Nephron (organoid): ENCODE results near the gene FGF1.

Experiments
- H3K27ac Mint-ChIP-seq, 3 experiments: 2 replicates each; pipeline ENCODE4 v1.8.0; 2020; ENCODE audit warnings: mixed read lengths in 3 of 3, mild to moderate bottlenecking in 2 of 3, moderate library complexity in 1 of 3
- H3K27me3 Mint-ChIP-seq: 2 replicates; pipeline ENCODE4 v1.8.0; 2021; ENCODE audit warnings: low read depth, mild to moderate bottlenecking, moderate library complexity, mixed read lengths
- H3K36me3 Mint-ChIP-seq: 2 replicates; pipeline ENCODE4 v1.8.0; 2020; ENCODE audit warnings: low read depth, mixed read lengths
- H3K4me1 Mint-ChIP-seq: 2 replicates; pipeline ENCODE4 v1.8.0; 2020; ENCODE audit warnings: mixed read lengths
- H3K4me3 Mint-ChIP-seq, 3 experiments: 2 replicates each; pipeline ENCODE4 v1.8.0; 2020; ENCODE audit warnings: mild to moderate bottlenecking in 3 of 3, mixed read lengths in 3 of 3, moderate library complexity in 2 of 3
- H3K9me3 Mint-ChIP-seq: 2 replicates; pipeline ENCODE4 v1.8.0; 2020; ENCODE audit warnings: mixed read lengths
- CTCF ChIP-seq, 3 experiments: fragments of 200-600 bp; sonication (generic); IDR thresholded peaks; one replicate each; pipeline ENCODE4 v1.5.0; 2021; ENCODE audit warnings: antibody characterized with exemption in 3 of 3; ENCODE audit not compliant: unreplicated experiment in 3 of 3

FGF1 gene

DNA sequence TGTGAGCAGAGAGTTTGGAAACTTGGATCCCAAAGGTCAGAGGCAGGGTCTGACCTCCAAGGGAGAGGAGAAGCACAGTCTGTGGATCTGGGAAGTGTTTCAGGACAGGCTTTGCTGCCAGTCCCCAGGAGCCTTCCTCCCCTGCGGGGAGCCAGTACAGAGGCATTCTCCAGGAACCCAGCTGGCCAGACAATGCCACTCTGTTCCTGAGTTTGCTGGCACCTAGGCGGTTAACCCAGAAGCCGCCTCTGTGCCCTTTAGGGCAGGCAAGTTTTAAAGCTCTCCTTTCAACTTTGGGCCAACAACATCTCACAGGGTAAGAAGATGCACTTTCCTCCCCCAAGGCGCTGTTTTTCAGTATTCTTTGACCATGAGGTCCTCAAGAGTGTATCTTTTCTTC, 37.0 kb upstream of the FGF1 start:
- no peak overlapping the region for H3K27ac Mint-ChIP-seq
- H3K9me3 Mint-ChIP-seq: no peaks in the 10 kb centered on the region
- no peaks in the 10 kb centered on the region for H3K27me3 Mint-ChIP-seq
- H3K4me1 Mint-ChIP-seq: peaks cover 24% of the 10 kb centered on the region
- H3K36me3 Mint-ChIP-seq: no peaks in the 10 kb centered on the region
- H3K4me3 Mint-ChIP-seq: no peak overlapping the region
- TF ChIP-seq CTCF (IDR thresholded peaks at IDR 0.05; ENCODE audit: unreplicated experiment in 3 of 3): no peak

GRCh38 chr5:142722146-142722545, 36.3 kb upstream of the FGF1 start:
- Mint-ChIP-seq H3K9me3 (no peaks in the 10 kb centered on the region), H3K4me1 (peaks cover 32% of the 10 kb centered on the region), H3K27ac (no peak overlapping the region), H3K36me3 (no peaks in the 10 kb centered on the region), H3K4me3 (no peak overlapping the region), H3K27me3 (no peaks in the 10 kb centered on the region)
- TF ChIP-seq CTCF (IDR thresholded peaks at IDR 0.05; ENCODE audit: unreplicated experiment in 3 of 3): no peak

DNA sequence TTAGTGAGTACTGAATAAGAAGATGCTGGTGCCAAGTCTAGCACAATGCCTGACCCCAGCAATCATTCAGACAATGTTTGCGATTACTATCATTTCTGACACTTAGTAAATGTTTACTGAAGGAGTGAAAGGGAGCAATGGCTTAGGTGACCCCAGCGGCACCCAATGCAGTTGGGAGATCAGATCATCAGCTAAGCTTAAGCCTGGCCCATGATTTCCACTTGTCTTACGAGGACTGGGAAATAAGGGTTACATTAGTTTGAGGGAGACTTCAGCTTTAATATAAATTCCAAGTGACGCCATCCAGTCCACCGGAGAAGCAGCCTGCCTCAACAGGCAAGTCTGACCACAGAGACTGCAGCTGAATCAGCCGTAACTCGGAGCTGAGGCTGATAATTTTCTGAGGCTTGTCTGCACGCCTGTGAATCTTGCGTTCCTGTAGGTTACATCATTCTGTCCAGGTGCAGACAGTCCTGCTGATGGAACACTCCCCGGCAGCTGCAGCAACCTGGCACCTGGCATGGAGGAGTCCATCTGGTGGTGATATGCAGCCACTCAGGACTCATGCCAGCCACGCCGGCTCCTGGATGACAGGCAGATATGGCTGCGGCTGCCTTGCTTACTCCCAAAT, 34.9 kb upstream of the FGF1 start:
- no peak for TF ChIP-seq CTCF (IDR thresholded peaks at IDR 0.05; ENCODE audit: unreplicated experiment in 3 of 3)
- no peak overlapping the region for H3K27ac Mint-ChIP-seq
- no peaks in the 10 kb centered on the region for H3K27me3 Mint-ChIP-seq
- H3K9me3 Mint-ChIP-seq: no peaks in the 10 kb centered on the region
- no peak overlapping the region for H3K4me3 Mint-ChIP-seq
- H3K4me1 Mint-ChIP-seq: peaks cover 23% of the 10 kb centered on the region
- no peaks in the 10 kb centered on the region for H3K36me3 Mint-ChIP-seq

GRCh38 chr5:142719836-142720370, 34.0 kb upstream of the FGF1 start:
- peak overlapping the region in 1 of 3 experiments; percentile 48 for H3K27ac Mint-ChIP-seq
- H3K4me3 Mint-ChIP-seq: no peak overlapping the region
- no peak for TF ChIP-seq CTCF (IDR thresholded peaks at IDR 0.05; ENCODE audit: unreplicated experiment in 3 of 3)
- no peaks in the 10 kb centered on the region for H3K36me3 Mint-ChIP-seq
- peaks cover 23% of the 10 kb centered on the region for H3K4me1 Mint-ChIP-seq
- no peaks in the 10 kb centered on the region for H3K27me3 Mint-ChIP-seq
- no peaks in the 10 kb centered on the region for H3K9me3 Mint-ChIP-seq

DNA sequence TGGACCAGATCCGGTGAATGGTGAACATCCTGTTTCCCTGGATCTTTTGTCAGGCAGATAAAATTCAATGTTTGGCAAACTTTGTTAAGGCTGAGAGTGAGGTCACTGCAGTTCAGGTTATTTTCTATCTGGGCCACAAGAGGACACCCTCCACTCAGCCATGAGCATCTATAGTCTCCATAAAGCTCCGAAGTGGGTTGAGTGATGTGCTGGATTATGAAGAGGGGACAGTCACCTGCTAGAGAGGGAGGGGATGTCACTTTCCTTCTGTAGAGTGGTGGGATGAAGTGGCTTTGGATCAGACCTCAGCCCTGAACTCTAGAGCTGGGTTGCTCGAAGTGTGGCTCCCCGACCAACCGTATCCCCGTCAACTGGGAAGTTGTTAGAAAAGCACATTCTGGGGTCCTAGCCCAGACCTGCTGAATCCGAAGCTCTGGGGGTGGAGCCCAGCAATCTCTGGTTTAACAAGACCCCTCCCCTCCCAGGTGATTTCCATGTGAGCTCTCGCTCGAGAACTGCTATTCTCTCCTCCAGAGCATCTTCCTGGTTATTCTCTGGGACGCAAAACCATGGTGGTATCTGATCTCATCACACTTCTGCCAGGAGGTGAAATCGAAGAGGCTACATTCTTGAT, 31.8 kb upstream of the FGF1 start:
- Mint-ChIP-seq H3K36me3 (no peaks in the 10 kb centered on the region), H3K27ac (peak overlapping the region in 2 of 3 experiments; percentile 37 to 64), H3K4me1 (peaks cover 23% of the 10 kb centered on the region), H3K4me3 (no peak overlapping the region), H3K9me3 (no peaks in the 10 kb centered on the region), H3K27me3 (no peaks in the 10 kb centered on the region)
- peak; percentile 51 to 59 (median 59) for TF ChIP-seq CTCF (IDR thresholded peaks at IDR 0.05; ENCODE audit: unreplicated experiment in 3 of 3)
